Adrenal gland (tissue), 5 donors: ENCODE measurements around the gene SLC26A2.

Experiments
- CTCF ChIP-seq, 6 experiments: fragments of 450-650 bp in 4 of 6; fragments of 200-600 bp in 2 of 6; sonication (generic) in 1 of 6; IDR thresholded peaks; 1 replicate in 5 of 6; 2 replicates in 1 of 6; pipeline versions ENCODE4 v1.5.1 to v1.8.0; 2016 to 2021; ENCODE audit warnings: antibody characterized with exemption in 6 of 6, mild to moderate bottlenecking in 2 of 6, moderate library complexity in 1 of 6
- POLR2A ChIP-seq, 2 donors: fragments of 450-650 bp; IDR thresholded peaks; one replicate each; pipeline ENCODE4 v1.6.1; 2017; ENCODE audit warnings: antibody characterized with exemption in 2 of 2, mild to moderate bottlenecking in 2 of 2, moderate library complexity in 1 of 2
- donor health status: DM: no; HTN: no; CAD: no.

DNA sequence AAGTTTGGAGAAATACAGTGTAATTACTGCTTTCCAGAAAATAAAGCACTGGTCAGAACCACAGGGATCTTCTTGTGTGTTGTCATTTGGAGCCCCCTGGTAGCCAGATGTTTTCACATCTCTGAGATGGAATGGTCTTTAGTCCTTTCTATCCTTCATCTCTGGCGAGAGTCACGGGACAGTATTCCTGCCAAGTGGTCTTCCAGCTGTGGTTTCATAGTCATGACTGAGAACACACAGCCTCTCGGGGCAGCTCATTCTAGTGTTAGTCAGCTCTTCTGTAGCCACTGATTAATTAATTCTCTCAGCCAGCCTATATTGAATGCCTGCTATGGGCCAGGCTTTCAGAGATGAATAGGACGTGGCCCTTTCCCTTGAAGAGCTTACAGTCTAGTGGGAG is 74.1 kb downstream of the SLC26A2 start:
- TF ChIP-seq CTCF (IDR thresholded peaks at IDR 0.05) = no peak
- no peak for TF ChIP-seq POLR2A (IDR thresholded peaks at IDR 0.05)
